GM12875 (cell line): Measurements from ENCODE around the gene ADCY1.

ENCODE experiments used
- H3K4me3 ChIP-seq: one replicate; pipeline ENCODE4 v1.5.1; 2011; ENCODE audit warnings: low read depth, low read length, control low read depth
- CTCF ChIP-seq: IDR thresholded peaks from 2 replicates; pipeline ENCODE4 v1.5.1; 2011; ENCODE audit warnings: low read depth, mild to moderate bottlenecking, control low read depth, inconsistent platforms, low read length, moderate library complexity, borderline replicate concordance; ENCODE audit not compliant: insufficient read depth

Gene ADCY1

GRCh38 chr7:45594745-45595535, 20.8 kb downstream of the ADCY1 start:
- no peak overlapping the region for H3K4me3 ChIP-seq
- TF ChIP-seq CTCF: no peak

- TF ChIP-seq CTCF: no peak
- no peak overlapping the region for H3K4me3 ChIP-seq
These were observed 21.9 kb downstream of the ADCY1 start for GRCh38 chr7:45595809-45596664.

GRCh38 chr7:45596665-45597095, 22.5 kb downstream of the ADCY1 start:
- no peak for TF ChIP-seq CTCF
- H3K4me3 ChIP-seq: no peak overlapping the region

- H3K4me3 ChIP-seq: no peak overlapping the region
- no peak for TF ChIP-seq CTCF
These were observed 23.3 kb downstream of the ADCY1 start for GRCh38 chr7:45597286-45597984.

- no peak overlapping the region for H3K4me3 ChIP-seq
- no peak for TF ChIP-seq CTCF
These were observed 24.8 kb downstream of the ADCY1 start for GRCh38 chr7:45598886-45599520.

GRCh38 chr7:45599851-45600706, 25.9 kb downstream of the ADCY1 start:
- TF ChIP-seq CTCF: no peak
- H3K4me3 ChIP-seq: no peak overlapping the region
